GM21367 (cell line): ENCODE measurements around the gene ATP2B2.

Source experiments
- ATAC-seq: cut with Tn5 transposase; IDR thresholded peaks from one replicate; pipeline ENCODE4 v1.9.1; 2021; ENCODE audit not compliant: unreplicated experiment

The ATP2B2 gene

GRCh38 chr3:10471054-10471688 lies 34.2 kb downstream of the ATP2B2 start:
- ATAC-seq: no peak

GRCh38 chr3:10470120-10471053 lies 35.0 kb downstream of the ATP2B2 start:
- ATAC-seq: no peak

GRCh38 chr3:10469441-10470119 lies 35.8 kb downstream of the ATP2B2 start:
- ATAC-seq: no peak

GRCh38 chr3:10468613-10469354 lies 36.6 kb downstream of the ATP2B2 start:
- no peak for ATAC-seq

GRCh38 chr3:10467904-10468612 lies 37.3 kb downstream of the ATP2B2 start:
- no peak for ATAC-seq

GRCh38 chr3:10467204-10467603 lies 38.2 kb downstream of the ATP2B2 start:
- ATAC-seq: no peak

- ATAC-seq: no peak
These were observed 39.2 kb downstream of the ATP2B2 start for GRCh38 chr3:10466186-10466585.

- no peak for ATAC-seq
These were observed 40.2 kb downstream of the ATP2B2 start for GRCh38 chr3:10465161-10465560.

- no peak for ATAC-seq
These were observed 41.6 kb downstream of the ATP2B2 start for GRCh38 chr3:10463533-10464434.

- ATAC-seq: no peak
These were observed 42.5 kb downstream of the ATP2B2 start for GRCh38 chr3:10462641-10463532.

GRCh38 chr3:10460951-10461545 lies 44.3 kb downstream of the ATP2B2 start:
- no peak for ATAC-seq

- no peak for ATAC-seq
These were observed 45.2 kb downstream of the ATP2B2 start for GRCh38 chr3:10459954-10460754.

- ATAC-seq: no peak
These were observed 47.8 kb downstream of the ATP2B2 start for GRCh38 chr3:10457560-10457959.

- ATAC-seq: no peak
These were observed 48.4 kb downstream of the ATP2B2 start for GRCh38 chr3:10456981-10457380.

- no peak for ATAC-seq
These were observed 49.9 kb downstream of the ATP2B2 start for GRCh38 chr3:10455545-10455914.

GRCh38 chr3:10454907-10455544 lies 50.4 kb downstream of the ATP2B2 start:
- ATAC-seq: no peak
